Measurements from ENCODE around the gene SCT.

DNA sequence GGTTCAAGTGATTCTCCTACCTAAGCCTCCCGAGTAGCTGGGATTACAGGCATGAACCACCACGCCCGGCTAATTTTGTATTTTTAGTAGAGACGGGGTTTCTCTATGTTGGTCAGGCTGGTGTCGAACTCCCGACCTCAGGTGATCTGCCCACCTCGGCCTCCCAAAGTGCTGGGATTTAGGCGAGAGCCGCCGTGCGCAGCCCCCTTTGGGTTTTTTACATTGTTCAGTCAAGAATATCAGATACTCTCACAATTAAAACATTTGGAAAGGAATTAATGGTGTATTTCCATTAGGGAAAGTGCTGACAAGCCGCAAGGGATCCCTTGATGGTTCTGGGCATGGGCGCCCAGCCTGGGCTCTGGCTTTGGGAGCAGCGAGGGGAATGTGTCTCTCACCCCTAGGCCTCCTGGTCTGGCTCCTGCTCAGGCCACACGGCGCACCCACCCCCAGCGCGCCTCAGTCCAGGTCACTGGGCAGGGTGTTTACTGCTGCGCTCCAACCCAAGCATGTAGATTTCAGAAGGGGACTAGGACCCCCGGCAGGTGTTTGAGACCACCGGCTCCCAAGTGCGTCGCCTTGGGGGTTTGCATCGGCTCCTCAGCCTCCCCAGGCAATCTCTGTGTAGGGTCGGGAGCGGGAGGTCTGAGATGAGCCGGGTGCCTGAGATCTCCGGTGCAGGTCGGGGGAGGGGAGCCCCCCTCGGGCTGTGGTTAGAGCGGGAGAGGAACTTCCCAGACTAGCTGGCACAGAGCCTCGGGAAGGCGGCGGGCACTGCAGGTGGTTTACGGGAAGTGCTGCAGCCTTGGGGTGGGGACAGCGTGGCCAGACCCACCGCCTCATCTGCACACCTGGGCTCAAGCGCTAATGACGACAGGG lies 10.4 kb downstream of the SCT start:
- TF ChIP-seq CTCF (IDR thresholded peaks at IDR 0.05) (no peak), EZH2 (IDR thresholded peaks at IDR 0.05; ENCODE audit: borderline replicate concordance, insufficient read depth, low read depth, low read length, poor library complexity, severe bottlenecking) (no peak)

All from B cell (primary cell).